Thyroid gland (tissue), 4 donors: Measurements from ENCODE around the gene ANKRD39. TPM values are rescaled to one million over a fixed set of nuclear protein-coding genes. Genes with fewer than 3 reads are reported as not detected.

Experiments used
- DNase-seq, 2 donors: peaks; one replicate each; pipeline ENCODE4 v3.0.0-alpha.2; 2019
- H3K27ac ChIP-seq, 3 donors: fragments of 200-600 bp; sonication (generic); 1 replicate in 2 of 3; 2 replicates in 1 of 3; pipeline ENCODE4 v1.5.1; 2016 to 2019; ENCODE audit warnings: mild to moderate bottlenecking in 1 of 3, moderate library complexity in 1 of 3
- H3K27me3 ChIP-seq: fragments of 200-600 bp; sonication (generic); one replicate; pipeline ENCODE4 v1.5.1; 2019
- H3K36me3 ChIP-seq, 2 donors: fragments of 200-600 bp; sonication (generic); one replicate each; pipeline ENCODE4 v1.5.1; 2016 to 2019
- H3K4me1 ChIP-seq, 2 donors: fragments of 200-600 bp; sonication (generic); one replicate each; pipeline ENCODE4 v1.5.1; 2017 to 2019
- H3K4me3 ChIP-seq, 3 donors: fragments of 200-600 bp; sonication (generic); replicated peaks in 1 of 3; 1 replicate in 2 of 3; 2 replicates in 1 of 3; pipeline ENCODE4 v1.5.1; 2016; ENCODE audit warnings: mild to moderate bottlenecking in 1 of 3
- H3K9me3 ChIP-seq: fragments of 200-600 bp; sonication (generic); one replicate; pipeline ENCODE4 v1.5.1; 2017
- CTCF ChIP-seq, 6 experiments: fragments of 200-600 bp in 3 of 6; fragments of 450-650 bp in 3 of 6; sonication (generic) in 3 of 6; IDR thresholded peaks; one replicate each; pipeline ENCODE4 v1.5.1; 2016 to 2019; ENCODE audit warnings: antibody characterized with exemption in 6 of 6, mild to moderate bottlenecking in 2 of 6, inconsistent platforms in 1 of 6, moderate library complexity in 1 of 6
- POLR2A ChIP-seq, 2 donors: fragments of 450-650 bp; IDR thresholded peaks; one replicate each; pipeline ENCODE4 v1.6.1; 2017; ENCODE audit warnings: antibody characterized with exemption in 2 of 2, mild to moderate bottlenecking in 2 of 2, moderate library complexity in 1 of 2
- WGBS, 2 donors: methylation state at CpG; one replicate each; pipeline ENCODE4 v1.1.5; 2017; 5-methylcytosine and 5-hydroxymethylcytosine counted together
- intact Hi-C: fragments of 100-400 bp; cut with DNase I; formaldehyde crosslinking; loops from one replicate; pipeline ENCODE4 v1.15.1; 2023
- total RNA-seq, 4 donors: library from RNA; depleted of rRNA; stranded (reverse); fragments of >200 nt; gene quantifications; one replicate each; pipeline ENCODE4 v1.2.3, GENCODE V29; 2016

Gene ANKRD39
- total RNA-seq, 4 donors from 2014 or later, result 11.6 to 25.7 (median 14.1) TPM

DNA sequence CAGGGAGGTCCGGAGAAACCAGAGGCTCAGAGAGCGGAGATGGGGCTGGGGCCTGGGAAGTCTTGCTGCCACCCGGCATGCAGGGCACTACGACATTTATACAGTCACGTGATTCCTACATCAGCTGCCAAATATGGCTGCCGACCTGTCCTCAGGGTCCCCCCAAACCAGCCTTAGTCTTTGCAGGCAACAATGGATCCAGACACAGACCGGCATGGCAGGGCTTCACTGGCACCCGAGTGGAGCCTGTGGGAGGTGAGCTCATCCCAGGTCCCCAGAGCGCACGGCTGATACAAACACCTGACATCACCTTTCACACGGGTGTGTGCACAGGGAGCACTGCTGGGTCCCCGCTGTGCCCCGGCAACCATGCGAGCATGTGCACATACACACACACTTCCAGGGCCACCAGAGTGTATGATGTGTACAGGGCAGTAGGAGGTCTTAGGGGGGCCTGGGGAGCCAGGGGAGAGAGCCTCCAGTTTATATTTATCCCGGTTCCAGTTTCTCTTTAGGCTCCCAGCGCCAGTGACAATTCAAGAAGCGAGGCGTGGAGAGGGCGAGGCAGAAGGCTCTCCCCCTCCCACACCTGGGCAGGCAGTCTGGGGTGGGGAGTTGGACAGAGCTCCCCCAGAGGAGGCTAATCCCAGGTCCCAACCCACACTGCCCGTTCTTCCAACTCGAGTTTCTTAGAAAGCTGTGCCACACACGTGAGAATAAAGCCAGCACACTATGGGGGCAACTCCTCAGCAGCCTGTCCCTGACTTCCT lies 9.4 kb upstream of the ANKRD39 start:
- intact Hi-C loops, result no loop called here
- Histone ChIP-seq H3K4me1 (peaks cover 11 to 39% of the 10 kb centered on the region in 2 donors), H3K9me3 (no peaks in the 10 kb centered on the region), H3K36me3 (peaks cover 32 to 33% of the 10 kb centered on the region in 2 donors), H3K27ac (peak overlapping the region in 2 of 3 donors; percentile 92 to 97), H3K4me3 (no peak overlapping the region), H3K27me3 (no peaks in the 10 kb centered on the region)
- no peak for DNase-seq
- WGBS, 2 donors, result 69 to 73% methylated on average over 11 to 20 of the region's 22 CpGs
- TF ChIP-seq POLR2A (IDR thresholded peaks at IDR 0.05), result no peak
- no peak for TF ChIP-seq CTCF (IDR thresholded peaks at IDR 0.05)

- H3K4me1 ChIP-seq, result peaks cover 11 to 39% of the 10 kb centered on the region in 2 donors
- no peak overlapping the region for H3K4me3 ChIP-seq
- intact Hi-C loops, result no loop called here
- 77 to 95% methylated on average over 5 to 7 of the region's 8 CpGs for WGBS, 2 donors
- no peaks in the 10 kb centered on the region for H3K9me3 ChIP-seq
- DNase-seq, result no peak
- peaks cover 38 to 39% of the 10 kb centered on the region in 2 donors for H3K36me3 ChIP-seq
- TF ChIP-seq CTCF (IDR thresholded peaks at IDR 0.05) (no peak), POLR2A (IDR thresholded peaks at IDR 0.05) (no peak)
- H3K27me3 ChIP-seq, result no peaks in the 10 kb centered on the region
- peak overlapping the region in 1 of 3 donors; percentile 34 for H3K27ac ChIP-seq
Measured at GRCh38 chr2:96866586-96866985, 8.8 kb upstream of the ANKRD39 start.

DNA sequence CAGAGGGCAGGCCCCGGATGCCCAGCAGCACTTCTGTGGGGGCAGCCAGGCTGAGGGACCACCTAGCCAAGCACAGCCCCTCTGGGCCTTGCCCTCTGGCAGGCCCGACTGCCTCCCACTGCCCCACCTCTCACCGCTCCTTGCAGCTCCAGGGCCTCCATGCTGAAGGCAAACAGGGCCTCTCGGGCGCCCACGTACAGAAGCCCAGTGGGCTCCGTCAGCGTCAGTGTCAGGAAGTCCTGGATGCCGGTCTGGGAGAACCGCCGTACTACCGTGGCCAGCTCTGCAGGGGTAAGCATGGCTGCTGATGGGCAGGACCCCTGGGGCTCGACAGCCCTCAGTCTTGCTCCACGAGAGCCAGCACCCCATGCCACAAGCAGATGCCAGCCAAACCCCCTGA lies 8.3 kb upstream of the ANKRD39 start:
- Histone ChIP-seq H3K4me1 (peaks cover 11 to 39% of the 10 kb centered on the region in 2 donors), H3K27me3 (no peaks in the 10 kb centered on the region), H3K36me3 (peaks cover 42 to 43% of the 10 kb centered on the region in 2 donors), H3K9me3 (no peaks in the 10 kb centered on the region), H3K4me3 (no peak overlapping the region), H3K27ac (no peak overlapping the region)
- intact Hi-C loops, result no loop called here
- 82% methylated on average over 8 to 12 of the region's 14 CpGs for WGBS, 2 donors
- TF ChIP-seq POLR2A (IDR thresholded peaks at IDR 0.05) (no peak), CTCF (IDR thresholded peaks at IDR 0.05) (no peak)
- no peak for DNase-seq

GRCh38 chr2:96865654-96866053 lies 7.8 kb upstream of the ANKRD39 start:
- Histone ChIP-seq H3K27ac (no peak overlapping the region), H3K27me3 (no peaks in the 10 kb centered on the region), H3K4me1 (peaks cover 11 to 34% of the 10 kb centered on the region in 2 donors), H3K4me3 (no peak overlapping the region), H3K36me3 (peaks cover 45 to 48% of the 10 kb centered on the region in 2 donors), H3K9me3 (no peaks in the 10 kb centered on the region)
- no peak for DNase-seq
- 85 to 86% methylated on average over 16 of the region's 16 CpGs for WGBS, 2 donors
- intact Hi-C loops, result no loop called here
- TF ChIP-seq POLR2A (IDR thresholded peaks at IDR 0.05) (no peak), CTCF (IDR thresholded peaks at IDR 0.05) (no peak)
